Mucosa of descending colon (tissue), 3 donors: Measurements from ENCODE around the gene DDN. TPM values are rescaled to one million over a fixed set of nuclear protein-coding genes. Genes with fewer than 3 reads are reported as not detected.

Experiments used
- ATAC-seq: fragments of 200-7000 bp; cut with Tn5 transposase; one replicate; pipeline ENCODE4 v1.9.1; 2020; ENCODE audit warnings: mild to moderate bottlenecking, moderate library complexity
- DNase-seq, 3 donors: peaks; one replicate each; pipeline ENCODE4 v3.0.0-alpha.2; 2020
- H3K36me3 ChIP-seq: fragments of 200-600 bp; one replicate; pipeline ENCODE4 v1.8.0; 2021; ENCODE audit warnings: low read depth, mild to moderate bottlenecking
- H3K4me1 ChIP-seq: fragments of 200-600 bp; one replicate; pipeline ENCODE4 v1.8.0; 2021; ENCODE audit warnings: low read depth, mild to moderate bottlenecking
- H3K4me3 ChIP-seq: fragments of 200-600 bp; one replicate; pipeline ENCODE4 v1.8.0; 2021; ENCODE audit warnings: mild to moderate bottlenecking
- H3K9me3 ChIP-seq: fragments of 200-600 bp; one replicate; pipeline ENCODE4 v1.8.0; 2021; ENCODE audit warnings: mild to moderate bottlenecking
- intact Hi-C, 2 donors: fragments of 100-400 bp; cut with DNase I in 1 of 2; cut with micrococcal nuclease in 1 of 2; formaldehyde crosslinking; loops; one replicate each; pipeline versions ENCODE4 v1.11.0 to v1.11.1; 2022; cut with DNase I, micrococcal nuclease
- total RNA-seq, 3 donors: library from RNA; stranded (reverse); fragmentation: NEBNext Ultra II Directional in 2 of 3; extraction: Animal tissue kit (Norgen Biotek cat#: 25700) in 2 of 3; gene quantifications; one replicate each; pipeline versions ENCODE4 v1.2.1 to v1.2.4, GENCODE V29; 2021 to 2023
- TF ChIP-seq, protein P1 (sequence below): fragments of 200-600 bp; IDR thresholded peaks from one replicate; pipeline ENCODE4 v1.8.0; 2022; ENCODE audit warnings: antibody characterized with exemption, mild to moderate bottlenecking
- donor health status: DM: no; HTN: no; CAD: no; lungs with moderate emphysema.
- donor health status: DM: no; HTN: no; CAD: no.
- donor health status: DM: no; HTN: yes; CAD: no.

The DDN gene
- total RNA-seq, 3 donors from 2014 or later = 0.12 TPM; not detected in 2

DNA sequence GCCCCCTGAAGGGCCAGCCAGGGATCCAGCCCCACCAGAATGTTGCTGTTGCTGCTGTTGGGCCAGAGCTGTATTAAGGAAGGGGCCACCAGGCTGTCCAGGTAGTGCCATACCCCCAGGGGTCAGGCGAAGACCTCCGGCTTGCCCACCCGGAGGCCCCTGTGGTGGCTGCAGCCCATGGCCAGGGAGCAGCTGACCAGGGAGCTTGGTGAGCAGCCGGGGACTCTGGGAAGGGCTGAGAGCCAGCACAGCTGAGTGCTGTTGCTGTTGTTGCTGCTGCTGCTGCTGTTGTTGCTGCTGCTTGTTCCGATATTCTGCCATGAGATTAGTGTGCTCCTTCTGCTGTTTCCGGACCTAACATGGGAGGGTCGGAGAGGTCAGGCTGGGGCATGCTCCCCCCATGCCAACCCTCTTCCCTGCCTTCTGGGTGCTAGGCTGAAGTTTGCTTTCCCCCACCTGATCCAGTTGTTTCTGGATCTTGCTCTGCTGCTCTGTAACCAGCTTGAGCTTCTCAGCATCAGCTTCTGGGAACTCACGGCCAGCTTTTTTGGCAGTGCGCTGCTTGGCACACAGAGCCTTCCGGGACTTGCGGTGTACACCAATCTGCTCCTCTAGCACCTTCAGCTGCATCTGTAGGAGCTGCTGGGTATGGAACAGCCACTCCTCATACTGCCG is 34.6 kb upstream of the DDN start:
- TF ChIP-seq, protein P1, sequence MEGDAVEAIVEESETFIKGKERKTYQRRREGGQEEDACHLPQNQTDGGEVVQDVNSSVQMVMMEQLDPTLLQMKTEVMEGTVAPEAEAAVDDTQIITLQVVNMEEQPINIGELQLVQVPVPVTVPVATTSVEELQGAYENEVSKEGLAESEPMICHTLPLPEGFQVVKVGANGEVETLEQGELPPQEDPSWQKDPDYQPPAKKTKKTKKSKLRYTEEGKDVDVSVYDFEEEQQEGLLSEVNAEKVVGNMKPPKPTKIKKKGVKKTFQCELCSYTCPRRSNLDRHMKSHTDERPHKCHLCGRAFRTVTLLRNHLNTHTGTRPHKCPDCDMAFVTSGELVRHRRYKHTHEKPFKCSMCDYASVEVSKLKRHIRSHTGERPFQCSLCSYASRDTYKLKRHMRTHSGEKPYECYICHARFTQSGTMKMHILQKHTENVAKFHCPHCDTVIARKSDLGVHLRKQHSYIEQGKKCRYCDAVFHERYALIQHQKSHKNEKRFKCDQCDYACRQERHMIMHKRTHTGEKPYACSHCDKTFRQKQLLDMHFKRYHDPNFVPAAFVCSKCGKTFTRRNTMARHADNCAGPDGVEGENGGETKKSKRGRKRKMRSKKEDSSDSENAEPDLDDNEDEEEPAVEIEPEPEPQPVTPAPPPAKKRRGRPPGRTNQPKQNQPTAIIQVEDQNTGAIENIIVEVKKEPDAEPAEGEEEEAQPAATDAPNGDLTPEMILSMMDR = no peak
- ATAC-seq (no peak), DNase-seq (no peak)
- Histone ChIP-seq H3K4me3 (no peak overlapping the region), H3K36me3 (peaks cover 19% of the 10 kb centered on the region), H3K4me1 (no peaks in the 10 kb centered on the region), H3K9me3 (no peaks in the 10 kb centered on the region)
- intact Hi-C loops = no loop called here

GRCh38 chr12:49032679-49033447 is 33.7 kb upstream of the DDN start:
- no peak for ATAC-seq
- no peak for DNase-seq
- H3K4me1 ChIP-seq = no peaks in the 10 kb centered on the region
- H3K9me3 ChIP-seq = no peaks in the 10 kb centered on the region
- intact Hi-C loops = no loop called here
- H3K36me3 ChIP-seq = peaks cover 16% of the 10 kb centered on the region
- no peak overlapping the region for H3K4me3 ChIP-seq
- TF ChIP-seq, protein P1 = no peak

DNA sequence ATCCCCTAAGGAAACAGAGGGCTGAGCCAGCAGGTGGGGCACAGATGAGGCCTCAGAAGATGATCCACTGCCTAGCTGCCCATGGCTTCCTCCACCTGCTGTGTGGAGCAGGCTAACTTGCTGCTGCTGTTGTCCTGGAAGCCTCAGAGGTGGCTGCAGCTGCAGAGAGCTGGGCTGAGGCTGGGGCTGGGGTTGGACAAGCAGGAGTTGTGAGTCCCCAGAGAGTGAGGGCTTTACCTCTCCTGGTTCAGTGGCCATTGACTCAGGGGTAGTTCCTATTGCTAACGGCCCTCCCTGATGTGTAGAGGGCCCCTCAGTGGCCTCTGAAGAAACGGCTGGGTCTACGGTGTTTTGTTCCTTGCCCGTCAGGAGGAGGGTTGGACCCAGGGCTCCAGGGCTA is 33.1 kb upstream of the DDN start:
- Histone ChIP-seq H3K4me1 (no peaks in the 10 kb centered on the region), H3K4me3 (no peak overlapping the region), H3K9me3 (no peaks in the 10 kb centered on the region), H3K36me3 (peaks cover 20% of the 10 kb centered on the region)
- TF ChIP-seq, protein P1 = no peak
- intact Hi-C loops = no loop called here
- DNase-seq (no peak), ATAC-seq (no peak)

- Histone ChIP-seq H3K36me3 (peaks cover 21% of the 10 kb centered on the region), H3K4me3 (no peak overlapping the region), H3K9me3 (no peaks in the 10 kb centered on the region), H3K4me1 (no peaks in the 10 kb centered on the region)
- DNase-seq = no peak
- ATAC-seq = no peak
- TF ChIP-seq, protein P1 = no peak
- intact Hi-C loops = no loop called here
Observed at GRCh38 chr12:49031573-49032161, 32.5 kb upstream of the DDN start.

DNA sequence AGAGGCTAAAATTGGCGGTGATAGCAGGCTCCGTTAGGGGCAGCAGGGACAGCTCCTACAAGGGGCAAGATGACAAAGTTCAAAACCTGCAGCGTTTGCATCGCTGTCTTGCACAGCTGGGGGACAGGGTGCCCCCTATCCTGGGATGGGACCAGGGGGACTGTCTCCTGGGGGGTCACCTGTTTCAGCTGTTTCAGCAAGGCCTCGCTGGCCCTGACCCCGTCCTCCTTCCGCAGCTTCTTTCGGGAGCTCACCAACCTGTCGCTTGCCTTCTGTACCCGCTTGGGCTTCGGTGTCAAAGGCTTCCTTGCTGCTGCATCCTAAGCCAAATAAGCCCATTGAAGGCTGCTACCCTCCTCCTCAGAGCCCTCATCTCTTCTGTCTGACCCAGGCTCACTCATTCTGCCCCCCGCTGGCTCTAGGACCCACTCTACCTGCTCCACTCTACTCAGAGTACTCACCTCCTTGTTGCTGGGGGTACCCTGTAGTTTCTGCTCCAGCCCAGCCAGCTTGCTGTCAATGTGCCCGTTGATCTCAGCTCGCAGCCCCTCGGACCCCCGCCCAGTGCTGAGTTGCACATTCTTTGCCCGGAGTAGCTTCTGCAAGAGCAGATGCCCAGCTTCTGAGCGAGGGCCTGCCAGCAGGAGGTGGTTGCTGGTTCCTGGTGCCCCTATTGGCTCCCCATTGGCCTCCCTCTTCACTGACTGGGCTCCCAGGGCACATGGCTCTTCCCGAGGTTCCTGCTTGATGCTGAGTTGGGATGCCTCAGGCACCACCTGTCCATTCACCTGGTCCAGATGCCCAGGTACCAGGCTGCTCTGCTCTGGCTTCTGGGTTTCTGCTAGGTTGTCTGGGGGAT is 31.8 kb upstream of the DDN start:
- DNase-seq (no peak), ATAC-seq (no peak)
- H3K36me3 ChIP-seq = peaks cover 28% of the 10 kb centered on the region
- no peak overlapping the region for H3K4me3 ChIP-seq
- H3K4me1 ChIP-seq = no peaks in the 10 kb centered on the region
- TF ChIP-seq, protein P1 = no peak
- intact Hi-C loops = no loop called here
- H3K9me3 ChIP-seq = no peaks in the 10 kb centered on the region
